Endodermal cell (in vitro differentiated cells): ENCODE measurements around the gene TSPAN9. TPM values are rescaled to one million over a fixed set of nuclear protein-coding genes. Genes with fewer than 3 reads are reported as not detected.

Source experiments
- DNase-seq: peaks from one replicate; pipeline ENCODE4 v3.0.0-alpha.2; 2017
- H3K27ac ChIP-seq: 2 replicates; pipeline ENCODE4 v1.5.1; 2013; ENCODE audit warnings: mild to moderate bottlenecking, low read depth, low read length, moderate library complexity
- H3K27me3 ChIP-seq: 2 replicates; pipeline ENCODE4 v1.6.1; 2013; ENCODE audit warnings: mild to moderate bottlenecking, low read length, moderate library complexity; ENCODE audit not compliant: insufficient read depth, control insufficient read depth, poor library complexity, severe bottlenecking
- H3K36me3 ChIP-seq: 2 replicates; pipeline ENCODE4 v1.7.0; 2013; ENCODE audit warnings: mild to moderate bottlenecking, low read length, moderate library complexity; ENCODE audit not compliant: control insufficient read depth, insufficient read depth
- H3K4me1 ChIP-seq: one replicate; pipeline ENCODE4 v1.7.0; 2013; ENCODE audit warnings: low read length; ENCODE audit not compliant: control insufficient read depth, insufficient read depth
- H3K4me3 ChIP-seq: 2 replicates; pipeline ENCODE4 v1.5.1; 2013; ENCODE audit warnings: mild to moderate bottlenecking, low read length, moderate library complexity
- H3K9ac ChIP-seq: 2 replicates; pipeline ENCODE4 v1.6.1; 2013; ENCODE audit warnings: mild to moderate bottlenecking, low read length, moderate library complexity; ENCODE audit not compliant: poor library complexity, severe bottlenecking; ENCODE audit errors: extremely low read depth
- H3K9me3 ChIP-seq: 2 replicates; pipeline ENCODE4 v1.6.1; 2013; ENCODE audit warnings: mild to moderate bottlenecking, low read length, moderate library complexity; ENCODE audit not compliant: control insufficient read depth
- H3K27ac Mint-ChIP-seq: 2 replicates; pipeline ENCODE4 v1.8.0; 2020; ENCODE audit warnings: mixed read lengths
- H3K27me3 Mint-ChIP-seq: 2 replicates; pipeline ENCODE4 v1.8.0; 2021; ENCODE audit warnings: mild to moderate bottlenecking, mixed read lengths; ENCODE audit not compliant: insufficient read depth
- H3K36me3 Mint-ChIP-seq: 2 replicates; pipeline ENCODE4 v1.8.0; 2020; ENCODE audit warnings: low read depth, mixed read lengths
- H3K4me1 Mint-ChIP-seq: 2 replicates; pipeline ENCODE4 v1.8.0; 2020; ENCODE audit warnings: mixed read lengths
- H3K4me3 Mint-ChIP-seq: 2 replicates; pipeline ENCODE4 v1.8.0; 2020; ENCODE audit warnings: mild to moderate bottlenecking, moderate library complexity, mixed read lengths
- H3K9me3 Mint-ChIP-seq: 2 replicates; pipeline ENCODE4 v1.8.0; 2020; ENCODE audit warnings: mild to moderate bottlenecking, mixed read lengths
- WGBS, 2 experiments: methylation state at CpG; one replicate each; pipeline versions ENCODE4 v1.1.5 to v1.1.7; 2013; ENCODE audit warnings: missing lambda C conversion rate in 2 of 2, mixed read lengths in 1 of 2; ENCODE audit not compliant: insufficient coverage in 1 of 2, insufficient read length in 1 of 2; 5-methylcytosine and 5-hydroxymethylcytosine counted together
- total RNA-seq, 2 donors: library from RNA; stranded (reverse); fragmentation: NEBNext Ultra II Directional in 1 of 2; extraction: Animal tissue kit (Norgen Biotek cat#: 25700) in 1 of 2; gene quantifications; 2 replicates in 1 of 2; 3 replicates in 1 of 2; pipeline ENCODE4 v1.2.1, GENCODE V29; 2021
- TF ChIP-seq, protein P1 (sequence below): fragments of 200-600 bp; sonication (generic); conservative IDR thresholded peaks from 2 replicates; pipeline ENCODE4 v1.5.0; 2021; ENCODE audit warnings: antibody characterized with exemption, mild to moderate bottlenecking

TSPAN9 gene
- total RNA-seq, 2 donors from 2014 or later, result 31.9 to 80.8 TPM

GRCh38 chr12:3073438-3074250 is 3.5 kb upstream of the TSPAN9 start:
- H3K4me1 Mint-ChIP-seq, result peaks cover 20% of the 10 kb centered on the region
- H3K27ac Mint-ChIP-seq, result no peak overlapping the region
- WGBS, 2 experiments, result 33 to 34% methylated on average over 12 of the region's 13 CpGs
- no peak overlapping the region for H3K4me3 Mint-ChIP-seq
- no peak overlapping the region for H3K9ac ChIP-seq
- H3K27me3 Mint-ChIP-seq, result peaks cover 13% of the 10 kb centered on the region
- H3K9me3 ChIP-seq, result no peaks in the 10 kb centered on the region
- H3K9me3 Mint-ChIP-seq, result no peaks in the 10 kb centered on the region
- H3K4me1 ChIP-seq, result no peaks in the 10 kb centered on the region
- H3K27me3 ChIP-seq, result peaks cover 5% of the 10 kb centered on the region
- no peak overlapping the region for H3K4me3 ChIP-seq
- TF ChIP-seq, protein P1, sequence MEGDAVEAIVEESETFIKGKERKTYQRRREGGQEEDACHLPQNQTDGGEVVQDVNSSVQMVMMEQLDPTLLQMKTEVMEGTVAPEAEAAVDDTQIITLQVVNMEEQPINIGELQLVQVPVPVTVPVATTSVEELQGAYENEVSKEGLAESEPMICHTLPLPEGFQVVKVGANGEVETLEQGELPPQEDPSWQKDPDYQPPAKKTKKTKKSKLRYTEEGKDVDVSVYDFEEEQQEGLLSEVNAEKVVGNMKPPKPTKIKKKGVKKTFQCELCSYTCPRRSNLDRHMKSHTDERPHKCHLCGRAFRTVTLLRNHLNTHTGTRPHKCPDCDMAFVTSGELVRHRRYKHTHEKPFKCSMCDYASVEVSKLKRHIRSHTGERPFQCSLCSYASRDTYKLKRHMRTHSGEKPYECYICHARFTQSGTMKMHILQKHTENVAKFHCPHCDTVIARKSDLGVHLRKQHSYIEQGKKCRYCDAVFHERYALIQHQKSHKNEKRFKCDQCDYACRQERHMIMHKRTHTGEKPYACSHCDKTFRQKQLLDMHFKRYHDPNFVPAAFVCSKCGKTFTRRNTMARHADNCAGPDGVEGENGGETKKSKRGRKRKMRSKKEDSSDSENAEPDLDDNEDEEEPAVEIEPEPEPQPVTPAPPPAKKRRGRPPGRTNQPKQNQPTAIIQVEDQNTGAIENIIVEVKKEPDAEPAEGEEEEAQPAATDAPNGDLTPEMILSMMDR, result peak; percentile 100
- H3K36me3 ChIP-seq, result no peaks in the 10 kb centered on the region
- DNase-seq, result peak; percentile 99
- H3K36me3 Mint-ChIP-seq, result no peaks in the 10 kb centered on the region
- H3K27ac ChIP-seq, result no peak overlapping the region

DNA sequence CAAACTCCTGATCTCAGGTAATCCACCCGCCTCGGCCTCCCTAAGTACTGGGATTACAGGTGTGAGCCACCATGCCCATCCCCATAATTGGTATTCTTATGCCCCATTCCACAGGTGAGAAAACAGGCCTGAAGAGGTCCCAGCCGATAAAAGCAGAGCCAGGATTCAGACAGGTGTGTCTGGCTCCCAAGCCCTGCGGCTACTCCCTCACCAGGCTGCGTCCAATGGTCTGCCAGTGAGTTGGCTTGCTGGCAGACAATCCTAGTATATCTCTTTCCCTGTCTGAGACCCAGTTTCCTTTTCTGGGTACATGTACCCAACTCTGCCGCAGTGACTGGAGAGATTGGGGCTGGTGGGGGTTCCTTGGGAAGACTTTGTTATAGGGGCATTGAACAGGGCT is 1.9 kb upstream of the TSPAN9 start:
- H3K9me3 Mint-ChIP-seq, result no peaks in the 10 kb centered on the region
- no peak overlapping the region for H3K4me3 ChIP-seq
- no peak for DNase-seq
- 95 to 96% methylated on average over 5 to 6 of the region's 6 CpGs for WGBS, 2 experiments
- TF ChIP-seq, protein P1, result no peak
- no peaks in the 10 kb centered on the region for H3K4me1 ChIP-seq
- no peak overlapping the region for H3K27ac Mint-ChIP-seq
- H3K27ac ChIP-seq, result no peak overlapping the region
- H3K4me1 Mint-ChIP-seq, result peaks cover 20% of the 10 kb centered on the region
- no peak overlapping the region for H3K9ac ChIP-seq
- H3K36me3 ChIP-seq, result no peaks in the 10 kb centered on the region
- no peak overlapping the region for H3K4me3 Mint-ChIP-seq
- peaks cover 5% of the 10 kb centered on the region for H3K27me3 ChIP-seq
- H3K9me3 ChIP-seq, result no peaks in the 10 kb centered on the region
- H3K36me3 Mint-ChIP-seq, result peaks cover 2% of the 10 kb centered on the region
- H3K27me3 Mint-ChIP-seq, result peaks cover 13% of the 10 kb centered on the region

GRCh38 chr12:3077572-3078081 is 448 bp downstream of the TSPAN9 start:
- Mint-ChIP-seq H3K36me3 (peaks cover 12% of the 10 kb centered on the region), H3K4me3 (peak overlapping the region; percentile 72), H3K4me1 (peaks cover 26% of the 10 kb centered on the region), H3K27ac (peak overlapping the region; percentile 27), H3K9me3 (no peaks in the 10 kb centered on the region), H3K27me3 (peaks cover 13% of the 10 kb centered on the region)
- Histone ChIP-seq H3K4me1 (peaks cover 5% of the 10 kb centered on the region), H3K27me3 (peaks cover 5% of the 10 kb centered on the region), H3K36me3 (no peaks in the 10 kb centered on the region), H3K9me3 (no peaks in the 10 kb centered on the region), H3K4me3 (peak overlapping the region; percentile 86), H3K9ac (peak overlapping the region; percentile 28), H3K27ac (no peak overlapping the region)
- peak; percentile 76 for DNase-seq
- TF ChIP-seq, protein P1, result no peak
- WGBS, 2 experiments, result 3 to 6% methylated on average over 14 to 32 of the region's 32 CpGs
